GM12878 (cell line): ENCODE measurements around the gene TXNDC15. TPM values are rescaled to one million over a fixed set of nuclear protein-coding genes. Genes with fewer than 3 reads are reported as not detected.

Experiments used
- ATAC-seq: fragments of 200-7000 bp; cut with Tn5 transposase; 3 replicates; pipeline ENCODE4 v1.9.1; 2020; ENCODE audit warnings: mild to moderate bottlenecking, moderate library complexity
- BruUV-seq: library from RNA; stranded (reverse); fragments of 400-500 nt; replicated peaks from 2 replicates; lab custom pipeline; 2021; lab: Mats Ljungman, UMichigan
- CTCF ChIA-PET: fragments of 300-600 bp; sonication (Branson Sonifier 250); formaldehyde crosslinking; extraction: SDS; loops from one replicate; lab custom pipeline; 2021; ENCODE audit warnings: inconsistent platforms; lab: Yijun Ruan, JAX
- POLR2A ChIA-PET: fragments of 350-600 bp; formaldehyde crosslinking; extraction: SDS; loops from one replicate; lab custom pipeline; 2021; ENCODE audit warnings: inconsistent platforms; lab: Charles Lee
- RAD21 ChIA-PET: fragments of 300-600 bp; sonication (Branson Sonifier 250); formaldehyde crosslinking; loops from one replicate; lab custom pipeline; 2023; ENCODE audit warnings: antibody characterized with exemption; ENCODE audit not compliant: unreplicated experiment; lab: Charles Lee
- SMC1A ChIA-PET: fragments of 300-600 bp; sonication (Branson Sonifier 250); formaldehyde crosslinking; loops from one replicate; lab custom pipeline; 2023; ENCODE audit not compliant: unreplicated experiment, uncharacterized antibody; lab: Charles Lee
- DNase-seq: peaks from one replicate; pipeline ENCODE4 v3.0.0-alpha.2; 2011; ENCODE audit warnings: low read depth, low spot score
- FAIRE-seq: peaks from 3 replicates; lab custom pipeline; 2011; peaks lifted over from hg19 to GRCh38; lab: Jason Lieb, UNC
- H2AFZ ChIP-seq: 2 replicates; pipeline ENCODE4 v1.6.0; 2011; ENCODE audit warnings: low read depth, low read length, control low read depth; ENCODE audit not compliant: control insufficient read depth
- H3K27ac ChIP-seq: 2 replicates; pipeline ENCODE4 v1.5.1; 2011; ENCODE audit warnings: control low read depth; ENCODE audit not compliant: control insufficient read depth, insufficient read depth
- H3K27me3 ChIP-seq, 2 experiments: replicated peaks in 1 of 2; 2 replicates each; pipeline versions ENCODE4 v1.6.0 to v1.6.1; 2011; ENCODE audit warnings: low read length in 1 of 2; ENCODE audit not compliant: control insufficient read depth in 2 of 2, insufficient read depth in 2 of 2
- H3K36me3 ChIP-seq, 2 experiments: 2 replicates each; pipeline ENCODE4 v1.5.1; 2011; ENCODE audit warnings: low read length in 1 of 2; ENCODE audit not compliant: control insufficient read depth in 2 of 2, insufficient read depth in 2 of 2
- H3K4me1 ChIP-seq: 2 replicates; pipeline ENCODE4 v1.6.1; 2011; ENCODE audit warnings: mild to moderate bottlenecking, low read length, moderate library complexity, mixed read lengths; ENCODE audit not compliant: control insufficient read depth, insufficient read depth
- H3K4me2 ChIP-seq: 2 replicates; pipeline ENCODE4 v1.6.0; 2011; ENCODE audit warnings: control low read depth; ENCODE audit not compliant: control insufficient read depth, insufficient read depth
- H3K4me3 ChIP-seq: fragments of 200-600 bp; sonication (generic); 2 replicates; pipeline ENCODE4 v1.5.1; 2016
- H3K79me2 ChIP-seq: 2 replicates; pipeline ENCODE4 v1.6.0; 2011; ENCODE audit warnings: low read length; ENCODE audit not compliant: control insufficient read depth, insufficient read depth
- H3K9ac ChIP-seq: 2 replicates; pipeline ENCODE4 v1.8.0; 2011; ENCODE audit warnings: low read length, control low read depth, mixed read lengths; ENCODE audit not compliant: control insufficient read depth, insufficient read depth
- H3K9me3 ChIP-seq: replicated peaks from 3 replicates; pipeline ENCODE4 v1.5.1; 2011; ENCODE audit warnings: mild to moderate bottlenecking, low read length; ENCODE audit not compliant: control insufficient read depth, insufficient read depth
- H4K20me1 ChIP-seq: 2 replicates; pipeline ENCODE4 v1.6.0; 2011; ENCODE audit not compliant: control insufficient read depth, insufficient read depth
- ETV6 ChIP-seq, 2 experiments: fragments of 450-650 bp in 1 of 2; IDR thresholded peaks in 1 of 2; conservative IDR thresholded peaks in 1 of 2; 2 replicates each; pipeline ENCODE4 v1.6.1; 2014; ENCODE audit warnings: antibody characterized with exemption in 1 of 2, borderline replicate concordance in 1 of 2, low read depth in 1 of 2, mild to moderate bottlenecking in 1 of 2, moderate library complexity in 1 of 2
- WGBS: methylation state at CpG from one replicate; pipeline ENCODE4 v1.1.6; 2016; ENCODE audit warnings: low lambda C conversion rate; ENCODE audit not compliant: insufficient replicate concordance, insufficient coverage; ENCODE audit errors: missing lambda C conversion rate; 5-methylcytosine and 5-hydroxymethylcytosine counted together
- in situ Hi-C: fragments of 300-500 bp; cut with MboI; formaldehyde crosslinking; loops from 9 replicates; pipeline ENCODE4 v1.14.3; 2018; ENCODE audit warnings: mixed read lengths
- intact Hi-C: fragments of 100-400 bp; cut with micrococcal nuclease; formaldehyde crosslinking; loops from one replicate; pipeline ENCODE4 v1.14.2; 2022; ENCODE audit not compliant: unreplicated experiment
- polyA plus RNA-seq, 11 experiments: library from polyadenylated mRNA; depleted of rRNA in 4 of 11; unstranded in 6 of 11; stranded (reverse) in 5 of 11; fragments of >200 nt; fragmentation: Nextera tagmentation in 4 of 11; fragmentation: Illumina TruSeq in 1 of 11; extraction: Ambion mirVana in 4 of 11; extraction: Trizol in 1 of 11; gene quantifications; 1 replicate in 1 of 11; 2 replicates in 10 of 11; pipeline versions ENCODE4 v1.2.1 to v1.2.3, GENCODE V29; 2011 to 2016; ENCODE audit warnings: inconsistent platforms in 2 of 11, missing spikeins in 2 of 11, low read depth in 1 of 11
- total RNA-seq, 4 experiments: library from RNA; depleted of rRNA in 3 of 4; stranded (reverse); fragments of >200 nt in 3 of 4; fragmentation: Illumina TruSeq in 1 of 4; extraction: Trizol in 1 of 4; gene quantifications; 2 replicates each; pipeline versions ENCODE4 v1.2.1 to v1.2.3, GENCODE V29; 2013 to 2021
- TF ChIP-seq, protein P1 (sequence below): fragments of 450-650 bp; IDR thresholded peaks from 2 replicates; pipeline ENCODE4 v1.6.1; 2016; ENCODE audit warnings: mild to moderate bottlenecking

TXNDC15 gene
- total and polyA plus RNA-seq, 10 of the 15 experiments (the other 5 are each of a cell fraction or from before 2014, with no cell fraction given) = 8.1 to 60.6 (median 38.1) TPM

DNA sequence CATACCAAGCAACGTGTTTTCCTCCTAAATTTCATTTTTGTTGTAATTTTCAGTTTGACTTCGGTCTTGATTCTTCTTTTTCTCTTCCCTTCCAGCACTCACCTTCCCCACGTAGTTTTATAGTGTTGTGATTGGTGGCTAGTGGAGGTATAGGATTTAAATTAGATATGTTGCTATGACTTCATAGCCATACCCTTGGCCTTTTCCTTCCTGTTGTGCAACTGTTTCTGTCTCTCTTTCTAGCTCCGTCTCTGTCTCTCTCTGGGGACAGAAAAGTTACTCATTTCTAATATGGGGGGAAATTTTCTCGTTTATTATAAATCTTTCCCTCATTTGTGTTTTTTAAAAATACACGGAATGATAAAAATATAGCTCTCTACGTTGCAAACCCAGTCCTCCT is 49.0 kb upstream of the TXNDC15 start:
- TF ChIP-seq, protein P1, sequence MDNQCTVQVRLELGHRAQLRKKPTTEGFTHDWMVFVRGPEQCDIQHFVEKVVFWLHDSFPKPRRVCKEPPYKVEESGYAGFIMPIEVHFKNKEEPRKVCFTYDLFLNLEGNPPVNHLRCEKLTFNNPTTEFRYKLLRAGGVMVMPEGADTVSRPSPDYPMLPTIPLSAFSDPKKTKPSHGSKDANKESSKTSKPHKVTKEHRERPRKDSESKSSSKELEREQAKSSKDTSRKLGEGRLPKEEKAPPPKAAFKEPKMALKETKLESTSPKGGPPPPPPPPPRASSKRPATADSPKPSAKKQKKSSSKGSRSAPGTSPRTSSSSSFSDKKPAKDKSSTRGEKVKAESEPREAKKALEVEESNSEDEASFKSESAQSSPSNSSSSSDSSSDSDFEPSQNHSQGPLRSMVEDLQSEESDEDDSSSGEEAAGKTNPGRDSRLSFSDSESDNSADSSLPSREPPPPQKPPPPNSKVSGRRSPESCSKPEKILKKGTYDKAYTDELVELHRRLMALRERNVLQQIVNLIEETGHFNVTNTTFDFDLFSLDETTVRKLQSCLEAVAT = no peak
- TF ChIP-seq ETV6 (conservative IDR thresholded peaks at IDR 0.05 in 1 of 2, IDR thresholded peaks at IDR 0.05 in 1 of 2; ENCODE audit: borderline replicate concordance in 1 of 2, low read depth in 1 of 2) = peak in 1 of 2 experiments; percentile 44; a peak in 1 of 4 replicates
- TF ChIP-seq, all 136 proteins: peak for 1
- H3K4me1 ChIP-seq = no peaks in the 10 kb centered on the region
- H3K4me2 ChIP-seq = no peak overlapping the region
- H3K79me2 ChIP-seq = no peaks in the 10 kb centered on the region
- POLR2A ChIA-PET = interaction anchor here (0.6 to 1.0 kb wide), 3 partner anchors 44 to 79 kb away, joined by 3 to 4 read pairs (median 3); no protein-coding TSS in a partner anchor
- no peak for DNase-seq
- intact Hi-C loops (no loop called here), in situ Hi-C loops (no loop called here)
- H3K27me3 ChIP-seq = no peaks in the 10 kb centered on the region
- no peak for FAIRE-seq
- H3K27ac ChIP-seq = no peak overlapping the region
- CTCF ChIA-PET = interaction anchor here (0.7 to 1.4 kb wide), 5 partner anchors 9 to 67 kb away, joined by 3 to 4 read pairs (median 3); partner anchors contain the start of gene DDX46
- H3K9me3 ChIP-seq = no peaks in the 10 kb centered on the region
- SMC1A ChIA-PET = interaction anchor here (1.0 to 1.2 kb wide), 4 partner anchors 14 to 77 kb away, joined by 3 read pairs; partner anchors contain the start of gene C5orf24
- ATAC-seq = no peak
- RAD21 ChIA-PET = interaction anchor here (1.3 kb wide), 1 partner anchor 26 kb away, joined by 3 read pairs; no protein-coding TSS in a partner anchor
- no TSS peak for BruUV-seq
- H4K20me1 ChIP-seq = no peaks in the 10 kb centered on the region
- H3K4me3 ChIP-seq = no peak overlapping the region
- H3K9ac ChIP-seq = no peak overlapping the region
- peaks cover 2 to 24% of the 10 kb centered on the region in 2 experiments for H3K36me3 ChIP-seq
- 5% methylated on average over 7 of the region's 7 CpGs for WGBS
- no peak overlapping the region for H2AFZ ChIP-seq
